HEK293 (cell line): ENCODE data around the gene IFI27L1.

ENCODE experiments used
- CTCF ChIA-PET: fragments of 350-600 bp; formaldehyde crosslinking; extraction: SDS; loops from one replicate; lab custom pipeline; 2021; ENCODE audit warnings: antibody characterized with exemption; lab: Yijun Ruan, JAX
- POLR2A ChIA-PET: fragments of 300-600 bp; formaldehyde crosslinking; extraction: SDS; loops from one replicate; lab custom pipeline; 2020; ENCODE audit warnings: antibody characterized with exemption, inconsistent platforms; lab: Yijun Ruan, JAX
- H3K27ac ChIP-seq: fragments of 200-500 bp; sonication (Bioruptor generic); 2 replicates; pipeline ENCODE4 v1.5.1; 2014; ENCODE audit warnings: low read depth, low read length, control low read depth, inconsistent platforms; ENCODE audit errors: extremely low read depth
- H3K36me3 ChIP-seq, 2 experiments: fragments of 200-500 bp in 1 of 2; sonication (Bioruptor generic) in 1 of 2; 1 replicate in 1 of 2; 2 replicates in 1 of 2; pipeline ENCODE4 v1.5.1; 2014 to 2017; ENCODE audit warnings: inconsistent platforms in 2 of 2, low read length in 2 of 2; ENCODE audit not compliant: control insufficient read depth in 2 of 2, insufficient read depth in 1 of 2
- H3K4me1 ChIP-seq: fragments of 200-500 bp; sonication (Bioruptor generic); 2 replicates; pipeline ENCODE4 v1.5.1; 2014; ENCODE audit warnings: mild to moderate bottlenecking, low read length, inconsistent platforms; ENCODE audit not compliant: control insufficient read depth, insufficient read depth
- H3K4me3 ChIP-seq: 2 replicates; pipeline ENCODE4 v1.5.1; 2011; ENCODE audit warnings: low read depth, mild to moderate bottlenecking, control low read depth, low read length, moderate library complexity
- H3K9me3 ChIP-seq: fragments of 200-500 bp; sonication (Bioruptor generic); 2 replicates; pipeline ENCODE4 v1.5.1; 2014; ENCODE audit warnings: low read depth, low read length, inconsistent platforms; ENCODE audit not compliant: control insufficient read depth, insufficient read depth
- BCL11A ChIP-seq: fragments of 450-650 bp; formaldehyde crosslinking; IDR thresholded peaks from 2 replicates; pipeline ENCODE4 v1.5.1; 2016; ENCODE audit warnings: low read depth, missing biosample characterization, missing genetic modification characterization
- HOXA7 ChIP-seq: sonication (generic); formaldehyde crosslinking; IDR thresholded peaks from 2 replicates; pipeline ENCODE4 v1.8.1; 2022; ENCODE audit warnings: missing genetic modification reagents, borderline replicate concordance
- KLF17 ChIP-seq: fragments of 450-650 bp; formaldehyde crosslinking; IDR thresholded peaks from 2 replicates; pipeline ENCODE4 v1.5.1; 2016; ENCODE audit warnings: missing biosample characterization, missing genetic modification characterization
- KLF7 ChIP-seq: fragments of 450-650 bp; formaldehyde crosslinking; IDR thresholded peaks from 2 replicates; pipeline ENCODE4 v1.5.1; 2016; ENCODE audit warnings: missing biosample characterization, missing genetic modification characterization, borderline replicate concordance
- KLF9 ChIP-seq: fragments of 450-650 bp; formaldehyde crosslinking; IDR thresholded peaks from 2 replicates; pipeline ENCODE4 v1.5.1; 2016; ENCODE audit warnings: missing biosample characterization, missing genetic modification characterization, low read depth
- PATZ1 ChIP-seq: fragments of 450-650 bp; formaldehyde crosslinking; IDR thresholded peaks from 2 replicates; pipeline ENCODE4 v1.5.1; 2016; ENCODE audit warnings: missing biosample characterization, missing genetic modification characterization
- SP2 ChIP-seq: fragments of 450-650 bp; formaldehyde crosslinking; IDR thresholded peaks from 2 replicates; pipeline ENCODE4 v1.5.1; 2016; ENCODE audit warnings: missing biosample characterization, missing genetic modification characterization
- WT1 ChIP-seq: fragments of 450-650 bp; formaldehyde crosslinking; IDR thresholded peaks from 2 replicates; pipeline ENCODE4 v1.5.1; 2016; ENCODE audit warnings: missing biosample characterization, missing genetic modification characterization
- ZBTB48 ChIP-seq: fragments of 450-650 bp; formaldehyde crosslinking; IDR thresholded peaks from 2 replicates; pipeline ENCODE4 v1.5.1; 2016; ENCODE audit warnings: missing biosample characterization, missing genetic modification characterization
- ZBTB49 ChIP-seq: fragments of 450-650 bp; formaldehyde crosslinking; IDR thresholded peaks from 2 replicates; pipeline ENCODE4 v1.5.1; 2016; ENCODE audit warnings: missing biosample characterization, missing genetic modification characterization, low read depth
- ZNF121 ChIP-seq: fragments of 450-650 bp; formaldehyde crosslinking; IDR thresholded peaks from 2 replicates; pipeline ENCODE4 v1.5.1; 2016; ENCODE audit warnings: missing biosample characterization, missing genetic modification characterization
- ZNF335 ChIP-seq: fragments of 450-650 bp; formaldehyde crosslinking; conservative IDR thresholded peaks from 2 replicates; pipeline ENCODE4 v1.5.1; 2016; ENCODE audit warnings: missing biosample characterization, missing genetic modification characterization
- ZNF362 ChIP-seq: fragments of 450-650 bp; formaldehyde crosslinking; IDR thresholded peaks from 2 replicates; pipeline ENCODE4 v1.5.1; 2016; ENCODE audit warnings: missing biosample characterization, missing genetic modification characterization
- ZNF416 ChIP-seq: fragments of 450-650 bp; formaldehyde crosslinking; IDR thresholded peaks from 2 replicates; pipeline ENCODE4 v1.5.1; 2016; ENCODE audit warnings: missing biosample characterization, missing genetic modification characterization
- ZNF449 ChIP-seq: fragments of 450-650 bp; formaldehyde crosslinking; IDR thresholded peaks from 2 replicates; pipeline ENCODE4 v1.5.1; 2017; ENCODE audit warnings: missing biosample characterization, mild to moderate bottlenecking, missing genetic modification characterization, moderate library complexity
- ZNF626 ChIP-seq: fragments of 450-650 bp; sonication (Bioruptor Pico); formaldehyde crosslinking; IDR thresholded peaks from 2 replicates; pipeline ENCODE4 v1.5.1; 2018; ENCODE audit warnings: missing biosample characterization, missing genetic modification characterization, inconsistent platforms
- ZNF629 ChIP-seq: fragments of 450-650 bp; formaldehyde crosslinking; IDR thresholded peaks from 2 replicates; pipeline ENCODE4 v1.5.1; 2017; ENCODE audit warnings: missing biosample characterization, missing genetic modification characterization
- ZSCAN18 ChIP-seq: fragments of 450-650 bp; formaldehyde crosslinking; IDR thresholded peaks from 2 replicates; pipeline ENCODE4 v1.5.1; 2016; ENCODE audit warnings: missing biosample characterization, missing genetic modification characterization

IFI27L1 gene

GRCh38 chr14:94052662-94053061 lies 28.4 kb upstream of the IFI27L1 start:
- TF ChIP-seq ZNF416 (tag by site-specific recombination): no peak
- TF ChIP-seq ZNF362: no peak
- no peak for TF ChIP-seq ZNF629 (tag by site-specific recombination)
- TF ChIP-seq KLF7: no peak
- TF ChIP-seq KLF17 (tag by site-specific recombination): no peak
- no peak for TF ChIP-seq ZSCAN18 (tag by site-specific recombination)
- TF ChIP-seq HOXA7 (CRISPR knock-in tag): no peak
- no peak for TF ChIP-seq WT1 (tag by site-specific recombination)
- TF ChIP-seq ZNF121 (tag by site-specific recombination): no peak
- no peak for TF ChIP-seq ZBTB49 (tag by site-specific recombination)
- no peak overlapping the region for H3K27ac ChIP-seq
- POLR2A ChIA-PET: no interaction called here
- H3K9me3 ChIP-seq: no peaks in the 10 kb centered on the region
- H3K4me1 ChIP-seq: peaks cover 4% of the 10 kb centered on the region; the same call in 1 of the 2 replicates
- CTCF ChIA-PET: interaction anchor here (1.2 to 5.2 kb wide), 5 partner anchors 13 to 129 kb away, joined by 3 to 33 read pairs (median 6); no protein-coding TSS in a partner anchor
- H3K4me3 ChIP-seq: no peak overlapping the region
- H3K36me3 ChIP-seq: peaks cover 50 to 96% of the 10 kb centered on the region in 2 experiments

- CTCF ChIA-PET: interaction anchor here (1.5 kb wide), 1 partner anchor 18 kb away, joined by 7 read pairs; no protein-coding TSS in a partner anchor
- TF ChIP-seq SP2 (tag by site-specific recombination) (no peak), ZNF335 (tag by site-specific recombination) (no peak), BCL11A (tag by site-specific recombination) (no peak), ZNF626 (no peak), ZNF449 (tag by site-specific recombination) (no peak), KLF9 (tag by site-specific recombination) (no peak), PATZ1 (no peak), ZBTB48 (no peak)
- no peaks in the 10 kb centered on the region for H3K4me1 ChIP-seq
- H3K9me3 ChIP-seq: no peaks in the 10 kb centered on the region
- H3K27ac ChIP-seq: no peak overlapping the region
- H3K36me3 ChIP-seq: peaks cover 66 to 96% of the 10 kb centered on the region in 2 experiments
- H3K4me3 ChIP-seq: no peak overlapping the region
- POLR2A ChIA-PET: no interaction called here
Observed at GRCh38 chr14:94054401-94054800, 26.7 kb upstream of the IFI27L1 start.
